Transverse colon (tissue), 4 donors: ENCODE data around the gene GJC1.

Experiments
- EP300 ChIP-seq: sonication (generic); formaldehyde crosslinking; IDR thresholded peaks from one replicate; pipeline ENCODE4 v1.6.1; 2017; ENCODE audit warnings: antibody characterized with exemption, low read depth
- POLR2A ChIP-seq: fragments of 450-650 bp; IDR thresholded peaks from one replicate; pipeline ENCODE4 v1.6.1; 2016; ENCODE audit warnings: antibody characterized with exemption, mild to moderate bottlenecking, moderate library complexity
- POLR2AphosphoS5 ChIP-seq, 3 donors: sonication (generic); formaldehyde crosslinking; IDR thresholded peaks; one replicate each; pipeline ENCODE4 v1.6.1; 2016; ENCODE audit warnings: antibody characterized with exemption in 3 of 3
- TF ChIP-seq, protein P1 (sequence below), 5 experiments: fragments of 200-600 bp in 3 of 5; fragments of 450-650 bp in 2 of 5; sonication (generic) in 3 of 5; IDR thresholded peaks; 1 replicate in 2 of 5; 2 replicates in 3 of 5; pipeline ENCODE4 v1.5.1; 2016 to 2017; ENCODE audit warnings: antibody characterized with exemption in 5 of 5, inconsistent platforms in 3 of 5, mild to moderate bottlenecking in 2 of 5, moderate library complexity in 1 of 5

DNA sequence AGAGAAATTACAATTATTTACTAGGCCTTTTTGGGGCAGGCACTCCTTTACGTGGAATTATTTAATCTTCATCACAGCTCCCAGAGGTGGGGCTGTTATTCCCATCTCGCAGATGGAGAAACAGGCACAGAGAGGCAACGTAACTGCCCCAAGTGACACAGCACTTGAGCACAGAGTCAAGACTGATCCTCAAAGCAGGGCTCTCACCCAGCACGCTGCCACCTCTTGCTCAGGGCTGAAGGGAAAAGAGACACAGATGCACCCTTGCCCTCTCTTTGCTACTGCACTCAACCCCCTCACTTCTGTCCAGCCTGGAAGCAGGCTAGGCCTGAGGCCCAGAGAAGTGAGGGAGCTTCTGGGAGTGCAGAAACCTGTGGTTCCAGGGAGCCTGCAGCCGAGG lies 66.9 kb downstream of the GJC1 start:
- TF ChIP-seq, protein P1, sequence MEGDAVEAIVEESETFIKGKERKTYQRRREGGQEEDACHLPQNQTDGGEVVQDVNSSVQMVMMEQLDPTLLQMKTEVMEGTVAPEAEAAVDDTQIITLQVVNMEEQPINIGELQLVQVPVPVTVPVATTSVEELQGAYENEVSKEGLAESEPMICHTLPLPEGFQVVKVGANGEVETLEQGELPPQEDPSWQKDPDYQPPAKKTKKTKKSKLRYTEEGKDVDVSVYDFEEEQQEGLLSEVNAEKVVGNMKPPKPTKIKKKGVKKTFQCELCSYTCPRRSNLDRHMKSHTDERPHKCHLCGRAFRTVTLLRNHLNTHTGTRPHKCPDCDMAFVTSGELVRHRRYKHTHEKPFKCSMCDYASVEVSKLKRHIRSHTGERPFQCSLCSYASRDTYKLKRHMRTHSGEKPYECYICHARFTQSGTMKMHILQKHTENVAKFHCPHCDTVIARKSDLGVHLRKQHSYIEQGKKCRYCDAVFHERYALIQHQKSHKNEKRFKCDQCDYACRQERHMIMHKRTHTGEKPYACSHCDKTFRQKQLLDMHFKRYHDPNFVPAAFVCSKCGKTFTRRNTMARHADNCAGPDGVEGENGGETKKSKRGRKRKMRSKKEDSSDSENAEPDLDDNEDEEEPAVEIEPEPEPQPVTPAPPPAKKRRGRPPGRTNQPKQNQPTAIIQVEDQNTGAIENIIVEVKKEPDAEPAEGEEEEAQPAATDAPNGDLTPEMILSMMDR (IDR thresholded peaks at IDR 0.05) = no peak
- no peak for TF ChIP-seq POLR2A
- no peak for TF ChIP-seq POLR2AphosphoS5 (IDR thresholded peaks at IDR 0.05)
- no peak for TF ChIP-seq EP300
